Measurements from ENCODE around the gene ADGRV1. TPM values are rescaled to one million over a fixed set of nuclear protein-coding genes. Genes with fewer than 3 reads are reported as not detected.
A peak's percentile ranks its signal among the peaks of the same experiment; 100 is the strongest.

ADGRV1 gene
- total and polyA plus RNA-seq, 2 experiments from 2014 or later = 15.5 to 19.6 TPM

- H3K4me1 ChIP-seq (ENCODE audit: low read depth) = peaks cover 2% of the 10 kb centered on the region
- H3K27me3 ChIP-seq = no peaks in the 10 kb centered on the region
- peak overlapping the region; percentile 18 for H3K27ac ChIP-seq
- TF ChIP-seq CTCF (IDR thresholded peaks at IDR 0.05; ENCODE audit: low read depth, low read length) = no peak
- no peak overlapping the region for H3K4me3 ChIP-seq
- H3K9me3 ChIP-seq (ENCODE audit: low read depth) = no peaks in the 10 kb centered on the region
- no peak for DNase-seq (ENCODE audit: low read depth in 1 of 2, low spot score in 1 of 2)
- H3K36me3 ChIP-seq = peaks cover 39% of the 10 kb centered on the region
Measured at GRCh38 chr5:90519081-90519480, 39.5 kb upstream of the ADGRV1 start.

GRCh38 chr5:90528601-90529193 is 29.9 kb upstream of the ADGRV1 start:
- no peaks in the 10 kb centered on the region for H3K9me3 ChIP-seq (ENCODE audit: low read depth)
- H3K4me3 ChIP-seq = peak overlapping the region; percentile 89
- peak; percentile 31 to 39 for DNase-seq (ENCODE audit: low read depth in 1 of 2, low spot score in 1 of 2)
- H3K27me3 ChIP-seq = no peaks in the 10 kb centered on the region
- no peak for TF ChIP-seq CTCF (IDR thresholded peaks at IDR 0.05; ENCODE audit: low read depth, low read length)
- H3K4me1 ChIP-seq (ENCODE audit: low read depth) = peaks cover 15% of the 10 kb centered on the region
- peak overlapping the region; percentile 88 for H3K27ac ChIP-seq
- peaks cover 7% of the 10 kb centered on the region for H3K36me3 ChIP-seq

DNA sequence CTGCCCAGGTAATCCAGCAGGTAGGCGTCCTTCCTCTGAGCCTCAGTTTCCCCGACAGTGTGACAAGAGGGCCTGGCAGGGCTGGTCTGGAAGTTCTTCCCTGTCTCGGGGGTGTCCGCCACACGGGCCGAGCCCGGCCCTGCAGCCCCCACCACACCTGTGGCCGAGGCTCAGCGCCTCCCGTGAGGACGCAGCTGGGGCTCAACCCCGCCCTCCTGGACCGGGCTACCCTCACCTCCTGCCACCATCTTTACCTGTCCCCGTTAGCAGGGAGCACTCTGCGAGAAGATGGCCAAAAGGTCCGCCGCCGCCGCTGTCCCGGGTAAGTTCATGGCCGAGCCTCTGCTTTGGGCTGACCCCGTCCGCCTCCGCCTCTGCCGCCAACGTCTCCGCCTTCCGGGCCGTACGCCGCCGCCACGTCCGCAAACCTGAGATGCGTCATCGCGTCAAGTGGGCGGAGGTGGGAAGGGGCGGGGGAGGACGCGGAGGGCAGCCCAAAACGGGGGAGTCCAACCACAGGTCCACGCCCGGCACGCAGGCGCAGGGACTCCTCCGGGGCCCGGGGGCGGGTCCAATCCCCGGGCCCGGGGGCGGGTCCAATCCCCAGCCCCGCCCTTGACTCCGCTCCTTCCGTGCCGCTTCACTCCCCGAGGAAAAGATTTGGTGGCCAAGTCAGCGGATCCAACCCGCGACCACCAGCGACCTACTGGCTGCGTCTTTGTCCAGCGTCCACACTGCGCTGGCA is 29.2 kb upstream of the ADGRV1 start, which contains the start of gene LYSMD3:
Gene LYSMD3 (minus strand): TSS at position 391 of the 745 bp plus-strand sequence. CDS start 4,295 bp downstream, outside the sequence.
- no peaks in the 10 kb centered on the region for H3K9me3 ChIP-seq (ENCODE audit: low read depth)
- peaks cover under 1% of the 10 kb centered on the region for H3K36me3 ChIP-seq
- peak; percentile 98 to 99 for DNase-seq (ENCODE audit: low read depth in 1 of 2, low spot score in 1 of 2)
- TF ChIP-seq CTCF (IDR thresholded peaks at IDR 0.05; ENCODE audit: low read depth, low read length) = no peak
- no peaks in the 10 kb centered on the region for H3K27me3 ChIP-seq
- H3K4me1 ChIP-seq (ENCODE audit: low read depth) = peaks cover 15% of the 10 kb centered on the region
- H3K4me3 ChIP-seq = peak within 1 kb of the TSS; percentile 89
- H3K27ac ChIP-seq = peak within 1 kb of the TSS; percentile 88

- DNase-seq (ENCODE audit: low read depth in 1 of 2, low spot score in 1 of 2) = peak; percentile 80 to 85
- Histone ChIP-seq H3K27ac (peak overlapping the region; percentile 69), H3K4me3 (peak overlapping the region; percentile 89), H3K27me3 (no peaks in the 10 kb centered on the region), H3K4me1 (ENCODE audit: low read depth) (peaks cover 15% of the 10 kb centered on the region), H3K9me3 (ENCODE audit: low read depth) (no peaks in the 10 kb centered on the region), H3K36me3 (no peaks in the 10 kb centered on the region)
- peak; percentile 81 for TF ChIP-seq CTCF (IDR thresholded peaks at IDR 0.05; ENCODE audit: low read depth, low read length)
Measured at GRCh38 chr5:90529939-90530677, 28.5 kb upstream of the ADGRV1 start.

DNA sequence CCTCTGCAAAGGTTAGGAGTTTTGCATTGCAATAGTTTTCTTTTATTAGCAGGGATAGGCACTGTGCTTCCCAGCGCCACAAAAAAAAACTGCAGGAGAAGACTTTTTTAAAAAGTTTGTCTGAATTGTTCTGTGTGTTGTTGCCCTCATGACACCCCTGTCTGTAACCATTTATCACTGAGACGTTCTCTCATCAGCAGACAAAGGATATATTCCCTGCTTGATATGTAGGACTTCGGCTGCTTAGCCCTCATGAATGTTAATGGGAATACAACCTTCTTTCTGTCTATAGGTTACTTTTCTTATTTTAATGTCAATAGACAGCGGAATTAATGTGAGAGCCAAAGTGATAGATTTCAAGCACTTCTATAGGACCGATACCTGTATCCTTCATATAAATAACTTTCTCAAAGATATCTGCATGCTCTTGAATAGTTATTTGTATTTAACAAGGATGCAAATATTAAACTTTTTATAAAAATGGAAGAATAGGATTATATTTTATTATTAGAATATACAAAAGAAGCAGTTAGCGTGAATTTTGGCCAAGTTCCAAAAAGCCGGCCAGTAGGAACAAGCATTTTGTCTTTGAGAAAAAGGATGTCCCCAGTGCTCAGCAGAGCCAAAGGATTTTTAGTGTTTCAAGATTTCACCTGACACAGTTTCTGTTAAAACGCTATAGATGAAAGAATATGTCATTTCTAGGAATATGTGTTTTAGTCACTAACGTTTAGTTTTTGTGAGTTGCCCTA is 27.7 kb upstream of the ADGRV1 start:
- H3K27ac ChIP-seq = peak overlapping the region; percentile 69
- no peak for TF ChIP-seq CTCF (IDR thresholded peaks at IDR 0.05; ENCODE audit: low read depth, low read length)
- H3K4me3 ChIP-seq = no peak overlapping the region

More for the DNA sequence above, 27.7 kb upstream of the ADGRV1 start:
- H3K36me3 ChIP-seq = no peaks in the 10 kb centered on the region
- DNase-seq (ENCODE audit: low read depth in 1 of 2, low spot score in 1 of 2) = no peak
- peaks cover 15% of the 10 kb centered on the region for H3K4me1 ChIP-seq (ENCODE audit: low read depth)
- H3K9me3 ChIP-seq (ENCODE audit: low read depth) = no peaks in the 10 kb centered on the region
- no peaks in the 10 kb centered on the region for H3K27me3 ChIP-seq
